ENCODE measurements around the gene TDRD10.

GRCh38 chr1:154456631-154457030 is 45.4 kb upstream of the TDRD10 start:
- TF ChIP-seq EGR1 (IDR thresholded peaks at IDR 0.05) = no peak
- TF ChIP-seq MAX (IDR thresholded peaks at IDR 0.05) = no peak
- no peak for TF ChIP-seq CREB1 (IDR thresholded peaks at IDR 0.05; ENCODE audit: low read depth)
- TF ChIP-seq TAF1 (IDR thresholded peaks at IDR 0.05; ENCODE audit: low read depth) = no peak
- TF ChIP-seq EP300 (IDR thresholded peaks at IDR 0.05; ENCODE audit: borderline replicate concordance) = no peak
- no peak for TF ChIP-seq ZBTB7A (IDR thresholded peaks at IDR 0.05; ENCODE audit: low read depth)
- TF ChIP-seq YY1 (IDR thresholded peaks at IDR 0.05; ENCODE audit: low read depth) = no peak
- no peak for TF ChIP-seq CEBPB (IDR thresholded peaks at IDR 0.05)

All from Ishikawa (cell line).